Measurements from ENCODE around the gene GALNT14.

Gene GALNT14

GRCh38 chr2:31109633-31110192 is 28.5 kb downstream of the GALNT14 start:
- DNase-seq (ENCODE audit: low spot score) (no peak), ATAC-seq (ENCODE audit: low read depth) (no peak)
- no peaks in the 10 kb centered on the region for H3K36me3 ChIP-seq (ENCODE audit: low read depth)

GRCh38 chr2:31108561-31109286 is 29.5 kb downstream of the GALNT14 start:
- ATAC-seq (ENCODE audit: low read depth) (no peak), DNase-seq (ENCODE audit: low spot score) (no peak)
- TF ChIP-seq CTCF (IDR thresholded peaks at IDR 0.05; ENCODE audit: poor library complexity, severe bottlenecking): no peak
- H3K9me3 ChIP-seq (ENCODE audit: severe bottlenecking): no peaks in the 10 kb centered on the region
- H3K4me1 ChIP-seq (ENCODE audit: insufficient read depth, poor library complexity, severe bottlenecking): no peaks in the 10 kb centered on the region
- no peak overlapping the region for H3K27ac ChIP-seq (ENCODE audit: poor library complexity, severe bottlenecking)
- no peaks in the 10 kb centered on the region for H3K36me3 ChIP-seq (ENCODE audit: low read depth)
- no peak overlapping the region for H3K4me3 ChIP-seq (ENCODE audit: severe bottlenecking)
- no peaks in the 10 kb centered on the region for H3K27me3 ChIP-seq (ENCODE audit: insufficient read depth, poor library complexity, severe bottlenecking)

More at GRCh38 chr2:31109633-31110192, 28.5 kb downstream of the GALNT14 start:
- Histone ChIP-seq H3K27me3 (ENCODE audit: insufficient read depth, poor library complexity, severe bottlenecking) (no peaks in the 10 kb centered on the region), H3K27ac (ENCODE audit: poor library complexity, severe bottlenecking) (no peak overlapping the region), H3K9me3 (ENCODE audit: severe bottlenecking) (no peaks in the 10 kb centered on the region), H3K4me3 (ENCODE audit: severe bottlenecking) (no peak overlapping the region), H3K4me1 (ENCODE audit: insufficient read depth, poor library complexity, severe bottlenecking) (no peaks in the 10 kb centered on the region)
- no peak for TF ChIP-seq CTCF (IDR thresholded peaks at IDR 0.05; ENCODE audit: poor library complexity, severe bottlenecking)

- TF ChIP-seq CTCF (IDR thresholded peaks at IDR 0.05; ENCODE audit: poor library complexity, severe bottlenecking): no peak
- DNase-seq (ENCODE audit: low spot score) (no peak), ATAC-seq (ENCODE audit: low read depth) (no peak)
- Histone ChIP-seq H3K27me3 (ENCODE audit: insufficient read depth, poor library complexity, severe bottlenecking) (no peaks in the 10 kb centered on the region), H3K27ac (ENCODE audit: poor library complexity, severe bottlenecking) (no peak overlapping the region), H3K4me1 (ENCODE audit: insufficient read depth, poor library complexity, severe bottlenecking) (no peaks in the 10 kb centered on the region), H3K4me3 (ENCODE audit: severe bottlenecking) (no peak overlapping the region), H3K36me3 (ENCODE audit: low read depth) (no peaks in the 10 kb centered on the region), H3K9me3 (ENCODE audit: severe bottlenecking) (no peaks in the 10 kb centered on the region)
These were observed 30.5 kb downstream of the GALNT14 start for GRCh38 chr2:31107591-31108300.

GRCh38 chr2:31101701-31102100 is 36.5 kb downstream of the GALNT14 start:
- H3K27ac ChIP-seq (ENCODE audit: poor library complexity, severe bottlenecking): no peak overlapping the region
- no peaks in the 10 kb centered on the region for H3K36me3 ChIP-seq (ENCODE audit: low read depth)
- H3K4me1 ChIP-seq (ENCODE audit: insufficient read depth, poor library complexity, severe bottlenecking): peaks cover 5% of the 10 kb centered on the region
- DNase-seq (ENCODE audit: low spot score) (no peak), ATAC-seq (ENCODE audit: low read depth) (no peak)
- H3K9me3 ChIP-seq (ENCODE audit: severe bottlenecking): no peaks in the 10 kb centered on the region
- TF ChIP-seq CTCF (IDR thresholded peaks at IDR 0.05; ENCODE audit: poor library complexity, severe bottlenecking): no peak
- H3K27me3 ChIP-seq (ENCODE audit: insufficient read depth, poor library complexity, severe bottlenecking): no peaks in the 10 kb centered on the region
- no peak overlapping the region for H3K4me3 ChIP-seq (ENCODE audit: severe bottlenecking)

All from RWPE2 (cell line).